Endometrial microvascular endothelial cells (primary cell): ENCODE results near the gene C11orf54. TPM values are rescaled to one million over a fixed set of nuclear protein-coding genes. Genes with fewer than 3 reads are reported as not detected.

ENCODE experiments used
- in situ Hi-C: cut with HindIII; loops from 2 replicates; pipeline ENCODE4 v1.10.0; 2017; ENCODE audit warnings: low sequenced_read_pairs, low pct_unique_long_range_greater_than_20kb; ENCODE audit errors: inconsistent ontology term
- total RNA-seq: library from RNA; depleted of rRNA; stranded (reverse); fragments of >200 nt; gene quantifications from one replicate; pipeline ENCODE4 v1.2.3, GENCODE V29; 2015; ENCODE audit errors: inconsistent ontology term

Gene C11orf54
- total RNA-seq, 1 donor from 2014 or later, result 10.0 TPM

GRCh38 chr11:93804879-93805278 lies 63.4 kb downstream of the C11orf54 start:
- in situ Hi-C loops, result no loop called here

GRCh38 chr11:93807980-93808379 lies 66.5 kb downstream of the C11orf54 start:
- in situ Hi-C loops, result no loop called here

- in situ Hi-C loops, result no loop called here
Measured at GRCh38 chr11:93813974-93814373, 72.5 kb downstream of the C11orf54 start.

Other genes with a start within 250 kb of the C11orf54 start
- 10.1 TPM for gene SMCO4, start 198.3 kb upstream of the C11orf54 start, total RNA-seq
- 14.9 TPM for gene CEP295, start 80.0 kb upstream of the C11orf54 start, total RNA-seq
- 144 TPM for gene TAF1D, start 177 bp upstream of the C11orf54 start, total RNA-seq
- gene MED17, start 42.6 kb downstream of the C11orf54 start, total RNA-seq, result 30.4 TPM
- not detected for gene VSTM5, start 108.9 kb downstream of the C11orf54 start, total RNA-seq